GM21381 (cell line): Measurements from ENCODE around the gene ASCC3.

Experiments used
- ATAC-seq: cut with Tn5 transposase; IDR thresholded peaks from one replicate; pipeline ENCODE4 v1.9.1; 2021; ENCODE audit warnings: mild to moderate bottlenecking, moderate library complexity; ENCODE audit not compliant: unreplicated experiment

The ASCC3 gene

GRCh38 chr6:100468016-100468622 lies 413.0 kb downstream of the ASCC3 start:
- no peak for ATAC-seq

DNA sequence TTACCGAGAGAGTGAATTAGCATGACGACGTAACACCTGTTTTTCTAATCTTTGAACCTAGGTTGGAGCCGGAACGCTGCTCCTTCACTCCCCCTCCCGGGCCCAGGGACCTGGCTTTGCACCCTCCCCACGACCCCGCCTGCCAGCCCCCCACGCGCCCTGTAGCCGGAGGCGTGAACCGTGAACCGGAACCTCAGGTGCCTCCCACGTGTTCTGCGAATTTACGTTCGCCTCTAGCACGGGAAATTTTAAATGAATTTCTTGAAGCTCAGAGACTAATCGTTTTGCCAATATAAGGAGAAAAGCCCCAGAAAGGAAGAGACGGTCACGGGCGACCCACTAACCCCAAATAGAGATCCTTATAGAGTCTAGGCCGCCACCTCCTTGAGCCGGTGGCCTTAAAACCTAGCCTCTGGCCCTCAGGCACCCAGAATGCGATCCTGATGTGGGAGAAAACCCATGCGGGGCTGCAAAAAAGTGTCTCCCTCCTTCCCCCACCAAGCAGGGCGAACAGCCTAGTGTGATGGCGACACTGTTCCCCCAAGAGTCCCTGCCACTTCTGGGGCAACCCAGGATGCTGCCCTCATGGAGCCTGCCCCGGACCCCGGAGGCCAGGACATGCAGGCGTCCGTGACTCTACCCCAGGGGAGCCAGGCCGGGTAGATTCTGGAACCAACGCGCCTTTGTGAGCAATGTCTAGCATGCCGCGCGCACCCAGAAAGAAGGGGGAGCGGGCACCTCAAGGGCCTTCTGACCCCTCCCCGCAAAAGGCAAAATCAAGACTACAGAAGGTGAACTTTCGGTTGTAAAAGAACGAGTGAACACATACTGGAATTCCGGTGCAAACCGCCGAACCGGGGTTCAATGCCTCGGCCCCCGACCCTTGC lies 413.8 kb downstream of the ASCC3 start:
- no peak for ATAC-seq

DNA sequence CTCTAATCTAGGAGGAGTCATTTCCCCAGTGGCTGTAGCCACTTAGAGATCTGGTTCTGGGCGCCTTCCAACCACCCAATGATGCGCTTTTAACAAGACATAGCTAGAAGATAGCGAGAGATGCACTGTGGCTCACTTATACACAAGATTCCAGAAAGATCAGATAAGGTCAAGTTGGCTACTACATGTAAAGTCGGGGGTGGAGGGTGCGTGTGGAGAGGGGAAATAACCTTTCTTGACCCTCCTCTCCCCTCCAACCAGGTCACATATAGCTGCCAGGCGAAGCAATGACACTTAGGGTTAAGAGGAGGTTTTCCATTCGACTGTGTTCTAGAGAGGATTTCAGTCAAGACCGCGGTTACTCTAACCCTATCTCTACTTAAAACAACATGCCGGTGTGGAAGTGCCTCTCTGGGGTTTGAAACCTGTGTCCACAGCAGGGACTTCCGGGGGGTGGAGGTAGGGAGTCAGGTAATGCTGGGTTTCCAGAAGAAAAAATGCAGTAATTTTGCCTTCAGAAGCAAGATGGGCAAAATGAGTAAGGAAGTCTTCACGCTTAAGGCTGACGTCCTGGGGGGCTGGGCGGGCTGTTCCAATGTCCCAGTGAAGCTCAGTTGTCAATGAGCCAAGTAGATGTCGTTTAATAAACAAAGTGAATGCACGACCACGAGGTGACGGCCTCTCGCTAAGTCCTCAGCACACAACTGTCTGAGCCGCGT lies 414.6 kb downstream of the ASCC3 start:
- ATAC-seq = no peak

DNA sequence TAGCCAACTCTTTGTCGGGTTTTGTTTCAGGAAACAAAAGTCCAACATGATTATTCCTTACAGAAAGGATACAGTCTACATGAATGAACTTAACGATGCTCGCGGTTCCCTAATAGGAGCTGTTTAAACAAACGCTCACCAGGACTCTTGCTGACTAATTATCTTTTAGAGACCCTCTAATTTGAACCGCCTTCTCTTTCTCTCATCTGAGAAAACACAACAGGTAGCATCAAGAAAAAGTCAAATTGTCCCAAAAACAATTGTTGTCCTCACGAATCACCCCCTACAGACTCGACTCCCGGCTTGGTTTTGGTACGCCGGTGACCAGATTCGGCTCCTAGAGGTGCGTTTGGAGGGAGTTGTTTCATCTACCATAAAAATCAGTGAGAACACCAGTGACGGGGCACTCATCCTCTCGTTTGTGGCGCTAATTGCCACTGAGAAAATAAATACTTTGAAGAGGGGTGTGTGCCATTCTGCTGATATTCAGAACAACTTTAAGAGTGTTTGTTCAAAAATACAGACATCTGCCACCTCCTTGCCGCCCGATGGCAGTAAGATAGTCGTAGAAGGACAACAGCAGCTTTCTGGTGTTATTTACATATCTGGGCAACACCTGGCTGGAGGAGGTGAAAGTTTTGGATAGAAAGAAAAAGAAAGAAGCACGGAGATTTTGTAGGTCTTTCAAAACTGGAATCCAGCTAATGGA lies 415.3 kb downstream of the ASCC3 start:
- ATAC-seq = no peak

- peak; percentile 78 for ATAC-seq
Measured at GRCh38 chr6:100464903-100465700, 416.0 kb downstream of the ASCC3 start, which contains the start of gene SIM1. TSS of gene SIM1 (minus strand) at chr6:100464921. CDS start at chr6:100463468, 1,453 bp downstream.

DNA sequence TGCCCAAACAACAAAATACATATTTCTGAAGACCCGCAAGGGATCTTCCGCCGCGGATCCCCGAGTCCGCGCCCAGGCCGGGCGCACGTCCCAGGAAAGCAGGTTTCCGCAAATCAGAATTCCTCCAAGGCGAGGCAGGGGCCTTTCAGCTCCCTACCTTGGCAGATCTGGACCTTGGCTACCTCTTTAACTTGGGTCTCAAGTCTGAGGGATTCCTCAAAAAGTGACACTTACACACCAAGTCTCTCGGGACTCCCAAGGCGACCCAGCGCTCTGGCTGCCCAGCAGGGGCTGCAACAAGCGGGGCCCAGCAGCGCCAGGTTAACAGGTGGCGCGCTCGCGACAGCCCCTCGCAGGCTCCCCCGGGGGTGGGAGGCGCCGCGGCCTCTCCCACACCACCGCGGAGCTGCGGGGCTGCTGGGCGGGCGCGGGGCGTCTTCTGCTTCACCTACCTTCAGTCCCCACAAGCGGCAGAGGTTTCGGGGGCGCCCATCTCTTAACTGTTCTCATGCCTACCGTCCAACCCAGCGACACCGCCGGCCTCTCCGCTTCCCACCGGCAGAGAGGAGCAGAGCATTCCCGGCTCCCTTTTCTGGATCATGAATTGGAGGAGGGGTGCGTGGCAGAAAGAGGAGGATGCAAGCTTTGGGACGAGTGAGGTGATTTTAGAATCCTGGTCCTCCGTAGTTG lies 416.8 kb downstream of the ASCC3 start:
- ATAC-seq = no peak

- ATAC-seq = no peak
Measured at GRCh38 chr6:100463630-100464161, 417.4 kb downstream of the ASCC3 start.

DNA sequence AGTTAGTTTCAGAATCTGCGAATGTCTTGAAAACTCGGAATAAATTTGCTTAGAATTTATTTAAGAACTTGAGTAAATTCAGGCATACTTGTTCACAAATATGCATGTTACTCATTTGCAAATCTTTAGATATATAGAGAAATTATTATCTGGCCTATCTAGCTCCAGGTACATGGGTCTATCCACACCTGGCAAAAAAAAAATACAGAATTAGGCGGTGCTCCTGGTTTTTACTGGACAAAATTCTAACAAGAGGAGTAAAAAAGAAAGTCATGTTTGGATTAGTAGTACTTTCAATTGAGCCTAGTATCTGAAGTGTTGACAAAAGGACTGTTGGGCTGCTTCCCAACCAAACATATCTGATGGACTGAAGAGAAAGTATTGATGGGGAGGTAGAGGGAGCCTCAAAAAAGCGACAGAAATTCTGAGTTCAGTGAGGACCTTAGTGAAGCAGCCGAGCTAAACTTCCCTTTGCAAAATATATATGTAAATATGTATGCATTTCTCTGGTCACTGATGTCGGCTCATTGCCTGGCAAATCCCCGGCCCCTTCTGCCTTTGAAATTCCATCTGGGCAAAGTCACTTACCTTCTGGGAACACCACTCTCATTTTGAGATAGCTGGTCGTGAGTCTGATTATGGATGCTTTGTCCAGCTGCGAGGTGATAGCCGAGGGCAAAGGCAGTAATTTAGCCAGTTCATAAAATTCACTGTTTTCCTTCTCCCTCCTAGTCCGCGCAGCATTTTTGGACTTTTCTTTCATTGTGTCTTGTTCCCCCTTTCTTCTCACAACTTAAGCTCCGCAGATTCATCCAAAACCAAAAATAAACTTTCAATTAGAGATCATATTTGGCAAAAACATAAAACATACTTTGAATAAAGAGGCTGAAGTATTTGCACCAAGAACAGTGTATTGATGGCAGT lies 418.2 kb downstream of the ASCC3 start:
- no peak for ATAC-seq

DNA sequence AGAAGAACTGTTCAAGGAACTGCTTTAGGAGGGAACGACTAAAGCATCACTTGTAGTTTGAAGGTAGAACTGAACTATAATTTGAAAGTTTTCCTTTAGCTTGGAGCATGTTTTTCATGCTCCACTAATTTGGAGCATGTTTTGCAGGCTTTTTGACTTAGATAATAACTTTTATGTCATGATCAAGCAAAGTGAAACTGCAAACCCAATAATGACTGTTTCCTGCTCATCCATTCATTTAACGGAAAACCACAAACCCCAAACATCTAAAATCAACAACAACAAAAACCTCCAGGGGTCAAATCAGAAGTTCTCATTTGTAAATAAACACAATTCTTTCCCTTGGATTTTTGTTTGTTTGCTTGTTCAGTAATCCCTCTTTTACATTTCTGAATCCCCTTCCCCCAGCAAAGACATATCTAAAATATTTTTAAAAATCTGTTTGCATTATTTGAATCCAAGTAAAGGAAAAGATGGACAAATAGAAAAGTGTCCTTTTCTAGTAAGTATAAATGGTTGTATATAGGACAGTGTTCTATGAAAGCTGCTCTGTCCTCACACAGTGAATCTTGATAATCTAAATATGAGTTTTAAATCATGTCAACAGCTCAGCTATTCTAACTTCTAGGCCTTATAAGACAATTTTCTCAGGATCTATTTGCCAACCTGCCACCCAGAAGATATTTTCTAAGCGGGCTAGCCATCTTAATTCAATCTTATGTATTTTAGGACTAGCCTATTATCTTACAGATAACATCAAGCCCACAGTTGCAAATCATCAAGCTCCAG lies 419.0 kb downstream of the ASCC3 start:
- no peak for ATAC-seq

GRCh38 chr6:100461278-100461916 lies 419.7 kb downstream of the ASCC3 start:
- no peak for ATAC-seq

GRCh38 chr6:100460650-100461204 lies 420.4 kb downstream of the ASCC3 start:
- no peak for ATAC-seq

DNA sequence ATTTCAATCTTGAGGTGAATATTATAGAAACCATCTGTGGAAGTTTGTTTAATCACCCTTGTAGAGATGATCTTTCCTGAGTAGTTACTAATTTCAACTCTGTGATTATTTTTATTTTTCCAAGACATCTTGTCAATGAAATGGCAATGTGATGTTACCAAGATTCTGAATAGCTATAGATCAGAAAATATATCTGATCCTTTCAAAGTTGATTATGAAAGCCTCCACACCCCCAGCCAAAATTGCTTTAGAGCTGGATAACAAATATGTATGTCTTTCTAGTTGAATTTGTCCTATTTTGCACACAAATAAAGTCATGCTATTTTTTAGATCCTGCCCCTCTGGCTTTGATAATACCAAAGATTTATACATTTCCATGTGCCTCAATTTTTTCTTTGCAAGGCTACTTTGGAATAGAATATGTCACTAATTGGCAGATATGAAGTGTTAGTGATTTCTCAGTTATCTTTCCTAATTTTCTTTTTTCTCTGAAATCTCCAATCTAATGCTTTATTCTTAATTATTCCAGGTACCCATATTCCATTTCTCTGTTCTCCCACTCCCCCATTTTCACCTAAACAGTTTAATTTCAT lies 421.4 kb downstream of the ASCC3 start:
- ATAC-seq = no peak

DNA sequence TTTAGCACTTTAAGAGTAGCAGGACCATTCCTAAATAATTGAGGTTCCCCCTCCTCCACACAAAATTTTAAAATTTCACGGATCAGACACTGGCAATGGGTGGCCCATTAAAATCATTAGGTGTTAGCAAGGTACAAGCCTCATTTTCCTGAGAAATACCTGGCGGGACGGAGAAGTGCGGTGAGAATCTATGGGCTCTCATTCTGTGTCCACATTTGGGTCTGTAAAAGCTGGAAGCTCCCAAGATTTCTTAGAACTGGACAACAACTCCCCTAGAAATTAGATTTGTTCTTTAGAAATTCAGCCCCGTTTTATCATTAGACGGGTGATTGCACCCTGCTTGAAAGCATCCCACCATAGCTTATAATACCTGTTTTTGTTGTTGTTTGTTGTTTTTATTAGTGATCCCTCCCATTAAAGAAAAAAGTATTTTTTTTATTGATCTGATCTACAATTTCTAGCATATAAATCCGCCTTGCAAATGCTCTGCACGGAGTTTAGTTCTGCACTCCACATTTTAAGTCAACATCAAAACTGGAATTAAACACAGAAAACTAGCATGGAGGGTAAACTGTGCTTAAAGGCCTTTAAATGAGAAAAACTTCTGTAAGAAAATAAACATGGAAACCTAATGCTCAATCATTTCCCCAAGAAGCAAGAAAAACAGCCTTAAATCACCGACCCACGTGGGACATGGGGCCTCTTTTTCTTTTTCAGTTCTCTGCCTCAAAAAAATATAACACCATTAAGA lies 422.1 kb downstream of the ASCC3 start:
- no peak for ATAC-seq
